ENCODE results near the gene MMP14. TPM values are rescaled to one million over a fixed set of nuclear protein-coding genes. Genes with fewer than 3 reads are reported as not detected.
"Not testable (repeated sequence)": the region's sequence is repeated elsewhere in the genome, so short reads cannot be mapped to it uniquely, and the experiment has no call there.

MMP14 gene
- total and polyA plus RNA-seq, 9 of the 15 experiments (the other 6 are each of a cell fraction or from before 2014, with no cell fraction given), result 0.36 to 5.8 (median 1.3) TPM; not detected in 2

GRCh38 chr14:22824711-22825359 is 11.6 kb upstream of the MMP14 start (continued):
- peak; percentile 41; the same call in 1 of the 2 replicates for TF ChIP-seq TCF3 (CRISPR knock-in tag; IDR thresholded peaks at IDR 0.05)
- TF ChIP-seq ZNF77 (CRISPR knock-in tag; IDR thresholded peaks at IDR 0.05), result no peak
- no peak for TF ChIP-seq ELF4 (CRISPR knock-in tag; IDR thresholded peaks at IDR 0.05)

GRCh38 chr14:22829076-22829660 is 7.2 kb upstream of the MMP14 start:
- TSS peak; percentile 65 for BruUV-seq (replicated peaks)
- Histone ChIP-seq H2AFZ (ENCODE audit: low read depth, low read length) (peak overlapping the region; percentile 98), H3K4me2 (ENCODE audit: insufficient read depth, low read length) (peak overlapping the region; percentile 88), H3K79me2 (ENCODE audit: control insufficient read depth, insufficient read depth, low read length) (peaks cover 21% of the 10 kb centered on the region), H3K4me1 (replicated peaks in 1 of 2; ENCODE audit: control insufficient read depth in 2 of 2, insufficient read depth in 2 of 2, low read length in 2 of 2) (peaks cover 5 to 12% of the 10 kb centered on the region in 2 experiments; a peak in 4 of 5 replicates), H3K27ac (ENCODE audit: extremely low read depth, low read depth, low read length) (peak overlapping the region; percentile 95), H3K9ac (ENCODE audit: insufficient read depth in 1 of 2, low read depth in 2 of 2, low read length in 2 of 2) (peak overlapping the region in 1 of 2 experiments; percentile 96; a peak in 2 of 4 replicates), H3K36me3 (ENCODE audit: control insufficient read depth, insufficient read depth, low read length) (peaks cover 32% of the 10 kb centered on the region), H3K4me3 (peak overlapping the region; percentile 90)
- H3K9me3 ChIP-seq (replicated peaks; ENCODE audit: control insufficient read depth, insufficient read depth, low read depth, low read length); intact Hi-C loops (cut with micrococcal nuclease); DNase-seq (ENCODE audit: extremely low read depth in 1 of 4, low spot score in 3 of 4); FAIRE-seq; H3K27me3 ChIP-seq (ENCODE audit: control insufficient read depth in 2 of 2, insufficient read depth in 2 of 2, low read length in 2 of 2); H3K9me1 ChIP-seq (ENCODE audit: control insufficient read depth, insufficient read depth, low read length); H4K20me1 ChIP-seq (replicated peaks; ENCODE audit: control insufficient read depth, insufficient read depth, low read length); in situ Hi-C loops (cut with MboI); ATAC-seq: not testable (repeated sequence)
- ChIA-PET CTCF (ENCODE audit: low intra/inter-chr PET ratio) (interaction anchor here (0.6 kb wide), 1 partner anchor 464 kb away, joined by 3 read pairs; no protein-coding TSS in a partner anchor), POLR2A (interaction anchor here (1.0 to 1.7 kb wide), 3 partner anchors 10 to 59 kb away, joined by 3 to 10 read pairs (median 6); no protein-coding TSS in a partner anchor)
- WGBS (ENCODE audit: insufficient coverage, low coverage, missing lambda C conversion rate), result 71% methylated on average over 9 of the region's 12 CpGs
- peak; percentile 67; the same call in 1 of the 2 replicates for TF ChIP-seq TRIM28 (IDR thresholded peaks at IDR 0.05)
- TF ChIP-seq SMARCA5 (IDR thresholded peaks at IDR 0.05), result 0 out of 2 replicates have a peak, but pooled peaks have one; percentile 46
- TF ChIP-seq SRF (CRISPR knock-in tag; IDR thresholded peaks at IDR 0.05), result 0 out of 4 replicates have a peak, but pooled peaks of 1 of the 2 experiments have one; percentile 7
- 0 out of 4 replicates have a peak, but pooled peaks of 1 of the 2 experiments have one; percentile 31 for TF ChIP-seq MLLT1 (IDR thresholded peaks at IDR 0.05)
- TF ChIP-seq MECOM (CRISPR knock-in tag; IDR thresholded peaks at IDR 0.05), result peak; percentile 35; the same call in 1 of the 2 replicates
- TF ChIP-seq BCOR (IDR thresholded peaks at IDR 0.05), result peak; percentile 51; the same call in 1 of the 2 replicates
- TF ChIP-seq IRF9 (tag; IDR thresholded peaks at IDR 0.05), result 0 out of 2 replicates have a peak, but pooled peaks have one; percentile 38
- TF ChIP-seq HDGF (IDR thresholded peaks at IDR 0.05), result 0 out of 2 replicates have a peak, but pooled peaks have one; percentile 44
- peak; percentile 69; the same call in 1 of the 2 replicates for TF ChIP-seq ZNF395 (CRISPR knock-in tag; IDR thresholded peaks at IDR 0.05)
- peak; percentile 85; the same call in 1 of the 2 replicates for TF ChIP-seq MBD1 (CRISPR knock-in tag; IDR thresholded peaks at IDR 0.05)

All from K562 (cell line).